ENCODE data around the gene MMD. TPM values are rescaled to one million over a fixed set of nuclear protein-coding genes. Genes with fewer than 3 reads are reported as not detected.

Gene MMD
- total RNA-seq, 2 experiments from 2014 or later: 15.3 to 17.4 TPM

DNA sequence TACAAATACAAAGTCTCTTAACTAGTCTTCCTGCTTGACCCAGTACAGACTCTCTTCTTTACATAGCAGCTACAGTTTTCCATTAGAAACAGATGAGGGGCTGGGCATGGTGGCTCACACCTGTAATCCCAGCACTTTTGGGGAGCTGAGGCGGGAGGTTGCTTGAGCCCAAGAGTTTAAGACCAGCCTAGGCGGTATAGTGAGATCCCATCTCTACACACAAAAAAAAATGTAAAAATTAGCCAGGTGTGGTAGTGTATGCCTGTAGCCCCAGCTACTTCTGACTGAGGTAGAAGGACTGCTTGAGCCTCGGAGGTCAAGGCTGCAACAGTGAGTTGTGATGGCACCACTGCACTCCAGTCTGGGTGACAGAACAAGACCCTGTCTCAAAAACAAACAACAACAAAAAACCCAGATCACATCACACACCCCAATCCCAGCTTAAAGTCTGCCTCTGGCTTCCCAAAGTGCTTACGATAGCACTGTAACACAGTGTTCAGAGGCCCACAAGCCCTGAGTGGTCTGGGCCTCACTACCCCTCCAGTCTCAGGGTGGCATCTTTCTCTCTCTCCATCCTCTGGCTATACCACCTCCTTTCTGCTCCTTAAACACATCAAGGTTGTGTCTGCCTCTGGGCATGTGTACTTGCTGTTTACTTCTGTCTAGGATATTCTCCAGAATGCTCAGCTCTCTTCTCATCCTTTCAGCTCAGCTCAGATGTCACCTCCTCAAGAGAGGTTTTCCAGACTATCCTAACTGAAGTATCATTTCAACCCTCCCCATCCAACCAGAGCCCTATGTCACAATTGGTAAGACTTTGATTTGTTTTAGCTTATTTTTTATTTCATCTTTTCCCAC is 4.0 kb downstream of the MMD start:
- intact Hi-C loops (cut with DNase I, micrococcal nuclease): loop anchor here in 1 of 2 experiments (5.0 to 10.0 kb wide), 2 partner anchors 1415 to 1547 kb away; partner anchors contain the start of genes C17orf67, COIL and DGKE

DNA sequence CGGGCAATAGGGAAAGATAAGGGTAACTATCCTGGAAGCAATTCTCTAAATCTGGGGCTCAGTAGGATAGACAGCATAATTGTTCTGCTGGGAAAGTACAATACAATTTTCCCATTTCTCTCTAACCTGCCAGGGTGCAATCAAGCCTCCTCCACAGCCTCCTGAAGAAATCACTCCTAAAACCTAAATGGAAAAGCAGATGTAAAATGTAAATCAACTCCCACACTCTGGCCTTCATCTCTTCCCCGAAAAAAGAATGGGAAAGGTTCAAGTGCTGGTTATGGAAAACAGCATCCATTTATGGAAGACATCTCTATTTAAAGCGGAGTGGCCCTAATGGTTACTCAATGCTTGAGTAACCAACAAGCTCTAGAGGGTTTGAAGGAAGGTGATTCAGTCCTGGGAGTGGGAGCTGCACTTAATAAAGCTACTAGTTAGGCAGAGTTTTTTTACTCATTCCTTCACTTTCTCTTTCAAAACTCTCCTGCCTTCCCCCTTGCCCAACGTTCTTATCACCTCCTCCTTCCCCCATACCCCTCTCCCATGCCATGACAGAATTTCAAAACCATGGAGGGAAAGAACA is 5.1 kb downstream of the MMD start:
- H3K4me1 Mint-ChIP-seq (ENCODE audit: low read depth): peaks cover 26% of the 10 kb centered on the region
- TF ChIP-seq, protein P1, sequence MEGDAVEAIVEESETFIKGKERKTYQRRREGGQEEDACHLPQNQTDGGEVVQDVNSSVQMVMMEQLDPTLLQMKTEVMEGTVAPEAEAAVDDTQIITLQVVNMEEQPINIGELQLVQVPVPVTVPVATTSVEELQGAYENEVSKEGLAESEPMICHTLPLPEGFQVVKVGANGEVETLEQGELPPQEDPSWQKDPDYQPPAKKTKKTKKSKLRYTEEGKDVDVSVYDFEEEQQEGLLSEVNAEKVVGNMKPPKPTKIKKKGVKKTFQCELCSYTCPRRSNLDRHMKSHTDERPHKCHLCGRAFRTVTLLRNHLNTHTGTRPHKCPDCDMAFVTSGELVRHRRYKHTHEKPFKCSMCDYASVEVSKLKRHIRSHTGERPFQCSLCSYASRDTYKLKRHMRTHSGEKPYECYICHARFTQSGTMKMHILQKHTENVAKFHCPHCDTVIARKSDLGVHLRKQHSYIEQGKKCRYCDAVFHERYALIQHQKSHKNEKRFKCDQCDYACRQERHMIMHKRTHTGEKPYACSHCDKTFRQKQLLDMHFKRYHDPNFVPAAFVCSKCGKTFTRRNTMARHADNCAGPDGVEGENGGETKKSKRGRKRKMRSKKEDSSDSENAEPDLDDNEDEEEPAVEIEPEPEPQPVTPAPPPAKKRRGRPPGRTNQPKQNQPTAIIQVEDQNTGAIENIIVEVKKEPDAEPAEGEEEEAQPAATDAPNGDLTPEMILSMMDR (IDR thresholded peaks at IDR 0.05): no peak
- H3K36me3 Mint-ChIP-seq (ENCODE audit: low read depth): peaks cover 32% of the 10 kb centered on the region
- no peak overlapping the region for H3K27ac ChIP-seq (ENCODE audit: low read depth in 1 of 2, low read length in 2 of 2)
- peaks cover 8% of the 10 kb centered on the region for H3K36me3 ChIP-seq (ENCODE audit: insufficient read depth, low read length)
- intact Hi-C loops (cut with DNase I, micrococcal nuclease): loop anchor here in 1 of 2 experiments (5.0 to 10.0 kb wide), 2 partner anchors 1416 to 1548 kb away; partner anchors contain the start of genes C17orf67, COIL and DGKE
- ChIA-PET CTCF (no interaction called here), POLR2A (no interaction called here)
- peaks cover 18% of the 10 kb centered on the region for H3K4me1 ChIP-seq (ENCODE audit: insufficient read depth, low read length)
- H3K9me3 ChIP-seq (ENCODE audit: control insufficient read depth in 1 of 2, insufficient read depth in 1 of 2, low read length in 2 of 2): no peaks in the 10 kb centered on the region
- no peaks in the 10 kb centered on the region for H3K27me3 Mint-ChIP-seq
- H3K27ac Mint-ChIP-seq: no peak overlapping the region
- no peak overlapping the region for H3K4me3 Mint-ChIP-seq
- H3K27me3 ChIP-seq (ENCODE audit: control insufficient read depth in 1 of 2, insufficient read depth in 2 of 2, low read length in 2 of 2): no peaks in the 10 kb centered on the region
- ATAC-seq (ENCODE audit: poor library complexity) (no peak), DNase-seq (no peak)
- H3K4me3 ChIP-seq (ENCODE audit: low read length): no peak overlapping the region
- H3K9me3 Mint-ChIP-seq: no peaks in the 10 kb centered on the region

More for the DNA sequence above, 4.0 kb downstream of the MMD start:
- Histone ChIP-seq H3K27ac (ENCODE audit: low read depth in 1 of 2, low read length in 2 of 2) (no peak overlapping the region), H3K36me3 (ENCODE audit: insufficient read depth, low read length) (peaks cover 6% of the 10 kb centered on the region), H3K4me1 (ENCODE audit: insufficient read depth, low read length) (peaks cover 21% of the 10 kb centered on the region), H3K9me3 (ENCODE audit: control insufficient read depth in 1 of 2, insufficient read depth in 1 of 2, low read length in 2 of 2) (no peaks in the 10 kb centered on the region), H3K27me3 (ENCODE audit: control insufficient read depth in 1 of 2, insufficient read depth in 2 of 2, low read length in 2 of 2) (no peaks in the 10 kb centered on the region), H3K4me3 (ENCODE audit: low read length) (no peak overlapping the region)
- no peaks in the 10 kb centered on the region for H3K9me3 Mint-ChIP-seq
- no peak overlapping the region for H3K27ac Mint-ChIP-seq
- POLR2A ChIA-PET: no interaction called here
- DNase-seq (no peak), ATAC-seq (ENCODE audit: poor library complexity) (no peak)
- H3K4me3 Mint-ChIP-seq: no peak overlapping the region
- TF ChIP-seq, protein P1 (IDR thresholded peaks at IDR 0.05): no peak
- CTCF ChIA-PET: interaction anchor here (0.6 kb wide), 1 partner anchor 220 kb away, joined by 3 read pairs; no protein-coding TSS in a partner anchor
- H3K4me1 Mint-ChIP-seq (ENCODE audit: low read depth): peaks cover 30% of the 10 kb centered on the region
- no peaks in the 10 kb centered on the region for H3K27me3 Mint-ChIP-seq
- H3K36me3 Mint-ChIP-seq (ENCODE audit: low read depth): peaks cover 25% of the 10 kb centered on the region

DNA sequence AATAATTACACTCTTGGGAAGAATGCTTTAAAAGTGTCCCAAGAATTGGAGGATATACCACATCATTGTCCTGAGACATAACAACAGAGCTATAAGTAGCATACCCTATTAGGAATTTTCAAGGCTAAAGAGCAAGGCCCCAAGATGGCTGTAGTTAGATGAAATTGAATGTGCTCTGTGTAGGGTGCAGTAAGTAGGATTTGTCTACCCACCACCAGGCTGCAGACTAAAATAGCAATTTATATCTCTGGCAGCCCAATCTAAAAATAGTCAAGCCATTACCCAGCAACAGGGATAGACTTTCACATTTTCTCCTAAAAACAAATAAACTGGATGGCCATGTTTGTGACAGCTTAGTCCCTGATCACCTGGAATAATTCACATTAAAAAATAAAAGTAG is 5.6 kb downstream of the MMD start:
- Mint-ChIP-seq H3K27me3 (no peaks in the 10 kb centered on the region), H3K4me1 (ENCODE audit: low read depth) (peaks cover 26% of the 10 kb centered on the region), H3K27ac (no peak overlapping the region), H3K9me3 (no peaks in the 10 kb centered on the region), H3K4me3 (no peak overlapping the region), H3K36me3 (ENCODE audit: low read depth) (peaks cover 38% of the 10 kb centered on the region)
- no peak overlapping the region for H3K27ac ChIP-seq (ENCODE audit: low read depth in 1 of 2, low read length in 2 of 2)
- no peaks in the 10 kb centered on the region for H3K9me3 ChIP-seq (ENCODE audit: control insufficient read depth in 1 of 2, insufficient read depth in 1 of 2, low read length in 2 of 2)
- intact Hi-C loops (cut with DNase I, micrococcal nuclease): loop anchor here in 1 of 2 experiments (5.0 to 10.0 kb wide), 2 partner anchors 1416 to 1549 kb away; partner anchors contain the start of genes C17orf67, COIL and DGKE
- TF ChIP-seq, protein P1 (IDR thresholded peaks at IDR 0.05): no peak
- H3K27me3 ChIP-seq (ENCODE audit: control insufficient read depth in 1 of 2, insufficient read depth in 2 of 2, low read length in 2 of 2): no peaks in the 10 kb centered on the region
- H3K4me3 ChIP-seq (ENCODE audit: low read length): no peak overlapping the region
- ChIA-PET CTCF (no interaction called here), POLR2A (no interaction called here)
- DNase-seq: no peak
- peaks cover 13% of the 10 kb centered on the region for H3K36me3 ChIP-seq (ENCODE audit: insufficient read depth, low read length)
- peaks cover 14% of the 10 kb centered on the region for H3K4me1 ChIP-seq (ENCODE audit: insufficient read depth, low read length)
- ATAC-seq (ENCODE audit: poor library complexity): no peak

Data from CD4-positive, alpha-beta T cell (primary cell).